RKO (cell line): ENCODE results near the gene ADGRG1.
A peak's percentile ranks its signal among the peaks of the same experiment; 100 is the strongest.

Source experiments
- DNase-seq: peaks from one replicate; pipeline ENCODE4 v3.0.0-alpha.2; 2016; ENCODE audit warnings: low spot score

ADGRG1 gene

GRCh38 chr16:57620335-57621231, 7.8 kb upstream of the ADGRG1 start:
- DNase-seq: no peak

DNA sequence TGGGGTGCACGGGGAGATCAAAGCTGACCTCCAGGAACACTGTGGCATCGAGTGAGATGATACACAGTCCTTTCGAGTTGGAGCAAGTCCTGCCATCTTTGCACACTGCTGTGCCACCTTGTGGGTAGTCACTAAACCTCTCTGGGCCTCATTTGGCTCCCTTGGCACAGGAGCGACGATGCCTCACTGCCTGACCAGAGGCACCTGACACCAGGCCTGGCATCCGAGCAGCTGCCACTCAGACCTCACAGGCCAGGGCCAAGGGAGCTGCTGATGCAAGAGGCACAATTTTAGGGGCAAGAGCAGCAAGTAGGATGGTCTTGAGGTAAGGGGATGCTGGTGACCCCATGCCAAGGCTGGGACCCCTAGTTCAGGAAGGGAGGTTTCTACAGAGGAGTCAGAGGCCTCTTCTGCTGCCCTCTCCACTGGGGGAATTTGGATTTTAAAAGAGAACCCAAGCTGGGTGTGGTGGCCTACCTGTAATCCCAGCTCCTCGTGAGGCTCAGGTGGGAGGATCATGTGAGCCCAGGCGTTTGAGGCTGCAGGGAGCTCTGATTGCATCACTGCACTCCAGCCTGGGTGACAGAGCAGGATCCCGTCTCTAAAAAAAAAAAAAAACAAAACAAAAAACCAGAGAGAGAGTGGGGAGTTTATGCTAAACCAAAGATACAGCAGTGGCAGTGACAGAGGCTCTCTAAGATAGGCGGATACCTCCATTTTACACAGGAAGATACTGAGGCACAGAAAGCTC, 6.7 kb upstream of the ADGRG1 start:
- no peak for DNase-seq

DNA sequence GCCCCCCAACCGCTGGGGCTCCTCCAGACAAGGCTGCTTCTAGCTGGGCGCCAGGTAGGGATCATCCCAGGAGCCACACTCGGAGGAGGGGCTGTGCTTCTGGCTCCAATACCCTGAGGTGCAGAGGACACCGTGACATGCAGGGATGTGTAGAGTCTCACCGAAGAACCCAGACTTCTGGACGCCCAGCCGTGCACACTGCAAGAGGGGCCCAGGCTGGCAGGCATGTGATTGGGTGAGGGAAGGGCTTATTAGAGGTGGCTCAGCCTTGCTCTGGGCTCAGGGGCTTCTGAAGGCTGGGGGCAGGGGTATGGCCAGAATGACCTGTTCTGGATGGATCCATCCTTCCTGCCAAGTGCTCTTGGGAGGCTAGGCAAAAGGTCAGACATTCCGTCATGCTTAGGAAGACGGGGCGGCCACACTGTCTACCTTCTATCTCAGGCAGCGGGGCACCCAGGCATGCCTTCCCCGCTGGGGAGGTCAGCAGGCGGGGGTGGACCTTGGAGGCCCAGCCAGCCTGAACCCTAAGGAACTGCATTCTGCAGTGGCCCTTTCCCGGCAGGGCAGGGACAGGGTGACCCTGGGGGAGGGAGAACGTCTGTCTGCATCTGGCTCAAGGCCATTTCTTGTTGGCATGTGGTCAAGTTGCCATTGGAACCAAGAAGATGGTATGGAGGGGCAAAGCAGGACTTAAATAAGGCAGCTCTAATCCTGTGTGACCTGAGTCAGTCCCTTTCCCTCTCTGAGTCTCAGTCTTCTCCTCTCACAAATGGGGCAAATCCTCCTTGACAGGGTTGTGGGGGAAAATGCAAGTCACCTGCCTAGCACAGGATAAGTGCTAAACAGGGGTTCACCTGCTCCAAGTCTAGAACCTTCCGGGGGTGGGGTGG, 5.8 kb upstream of the ADGRG1 start:
- no peak for DNase-seq

GRCh38 chr16:57623251-57624043, 5.0 kb upstream of the ADGRG1 start:
- no peak for DNase-seq

DNA sequence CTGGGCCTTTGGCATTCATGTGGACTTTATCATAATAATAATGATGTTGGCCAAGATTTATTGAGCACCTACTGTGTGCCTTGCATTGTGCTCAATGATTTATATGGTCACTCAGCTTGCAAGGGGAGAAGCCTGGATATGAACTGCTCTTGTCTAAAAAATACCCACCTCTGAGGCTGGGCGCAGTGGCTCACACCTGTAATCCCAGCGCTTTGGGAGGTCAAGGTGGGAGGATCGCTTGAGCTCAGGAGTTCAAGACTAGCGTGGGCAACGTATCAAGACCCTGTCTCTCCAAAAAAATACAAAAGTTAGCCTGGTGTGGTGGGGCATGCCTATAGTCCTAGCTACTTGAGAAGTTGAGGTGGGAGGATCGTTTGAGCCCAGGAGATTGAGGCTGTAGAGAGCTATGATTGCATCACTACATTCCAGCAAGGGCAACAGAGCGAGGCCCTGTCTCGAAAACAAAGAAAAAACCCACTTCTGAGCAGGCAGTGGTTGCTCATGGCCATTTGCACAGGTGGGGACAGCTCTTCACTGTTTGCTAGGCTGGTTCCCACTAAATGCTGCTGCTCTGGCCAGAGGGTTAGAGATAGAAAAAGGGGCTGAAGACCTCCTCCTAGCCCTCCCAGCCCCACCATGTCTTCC, 4.3 kb upstream of the ADGRG1 start:
- DNase-seq: no peak

GRCh38 chr16:57624806-57625500, 3.5 kb upstream of the ADGRG1 start:
- DNase-seq: no peak

GRCh38 chr16:57626420-57627170, 1.8 kb upstream of the ADGRG1 start:
- no peak for DNase-seq

GRCh38 chr16:57627184-57627871, 1.1 kb upstream of the ADGRG1 start:
- peak; percentile 71 for DNase-seq

GRCh38 chr16:57628783-57629293, 408 bp downstream of the ADGRG1 start:
- DNase-seq: no peak

DNA sequence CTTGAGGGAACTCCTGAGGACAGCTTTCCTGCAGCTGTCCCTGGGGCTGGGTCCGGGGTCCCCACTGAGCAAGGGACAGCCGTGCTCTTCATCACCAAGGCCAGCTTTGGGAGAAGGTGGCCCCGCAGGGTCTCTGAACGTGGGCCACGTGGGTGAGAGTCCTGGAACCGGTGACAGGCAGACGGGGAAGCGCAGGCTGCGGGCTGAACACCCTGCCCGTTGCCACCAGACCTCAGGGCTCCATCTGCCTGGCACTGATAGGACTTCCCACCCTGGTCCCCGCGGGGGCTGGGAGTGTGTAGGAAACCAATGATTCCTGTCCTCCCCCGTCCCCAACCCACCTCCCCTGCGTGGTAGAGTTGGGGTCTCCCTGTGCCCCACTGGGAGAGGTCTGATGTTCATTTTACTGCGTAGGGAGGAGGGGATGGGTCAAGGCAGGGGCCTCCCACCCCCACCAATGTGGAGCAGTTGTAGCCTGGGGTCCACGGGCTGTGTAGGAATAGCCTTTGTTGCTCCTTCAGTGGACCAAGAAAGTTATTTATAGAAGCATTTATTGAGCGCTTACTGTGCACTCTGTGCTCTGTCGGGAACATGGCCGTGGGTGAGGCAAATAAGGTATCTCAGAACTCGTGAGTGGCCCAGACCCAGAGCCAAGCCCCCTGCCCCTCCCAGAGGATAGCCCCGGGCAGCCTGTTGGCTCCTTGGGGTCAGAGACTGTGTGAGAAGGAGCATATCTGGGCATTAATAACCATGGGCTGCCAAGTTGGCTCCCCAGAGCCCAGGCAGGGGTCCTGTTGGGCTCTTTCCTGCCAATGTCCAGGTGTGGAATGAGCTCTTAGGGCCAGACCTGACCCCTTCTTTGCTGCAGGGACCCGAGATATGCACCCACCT, 1.3 kb downstream of the ADGRG1 start:
- DNase-seq: no peak

- DNase-seq: no peak
Measured at GRCh38 chr16:57630407-57630797, 2.0 kb downstream of the ADGRG1 start.

- DNase-seq: no peak
Measured at GRCh38 chr16:57630931-57631845, 2.8 kb downstream of the ADGRG1 start.

- DNase-seq: no peak
Measured at GRCh38 chr16:57632568-57632967, 4.1 kb downstream of the ADGRG1 start.

DNA sequence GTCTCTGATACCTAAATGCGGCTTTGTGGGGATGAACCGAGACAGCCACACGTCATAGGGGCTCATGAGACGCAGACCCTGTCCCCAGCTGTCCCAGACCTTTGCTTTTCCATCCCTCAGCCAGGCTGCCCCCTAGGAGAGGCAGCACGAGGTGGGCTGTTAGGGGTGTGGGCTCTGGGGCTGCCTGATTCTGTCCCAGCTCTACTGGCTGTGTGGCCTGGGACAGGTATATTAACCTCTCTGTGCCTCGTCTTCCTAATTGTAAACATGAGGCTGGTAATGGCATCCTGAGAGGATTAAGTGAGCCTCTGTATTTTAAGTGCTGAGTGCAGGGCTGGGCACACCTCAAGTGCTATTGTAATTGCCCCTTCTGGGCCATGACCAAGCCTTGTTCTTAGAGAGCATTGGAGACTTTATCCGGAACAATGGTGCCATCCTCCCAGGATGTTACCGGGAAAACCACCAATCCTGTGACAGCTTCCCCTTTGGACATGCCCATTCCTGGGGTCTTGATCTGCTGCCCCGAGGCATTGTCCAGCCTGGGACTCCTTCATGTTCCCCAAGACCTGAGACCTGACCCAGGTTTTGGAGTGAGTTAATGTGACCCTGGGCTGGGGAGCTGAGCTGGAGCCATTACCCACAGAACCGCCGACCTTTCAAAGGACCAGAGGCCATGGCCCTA, 5.1 kb downstream of the ADGRG1 start:
- no peak for DNase-seq

- DNase-seq: no peak
Measured at GRCh38 chr16:57634171-57634570, 5.7 kb downstream of the ADGRG1 start.
